Kidney epithelial cell (primary cell): ENCODE data around the gene ADNP. TPM values are rescaled to one million over a fixed set of nuclear protein-coding genes. Genes with fewer than 3 reads are reported as not detected.

ENCODE experiments used
- DNase-seq: peaks from one replicate; pipeline ENCODE4 v3.0.0-alpha.2; 2010; ENCODE audit warnings: low read depth
- H3K27me3 ChIP-seq: 2 replicates; pipeline ENCODE4 v1.6.0; 2011; ENCODE audit warnings: low read length; ENCODE audit not compliant: control insufficient read depth, insufficient read depth
- H3K36me3 ChIP-seq: 2 replicates; pipeline ENCODE4 v1.5.1; 2011; ENCODE audit warnings: low read length; ENCODE audit not compliant: control insufficient read depth, insufficient read depth
- H3K4me3 ChIP-seq: 2 replicates; pipeline ENCODE4 v1.5.1; 2011; ENCODE audit warnings: low read depth, mild to moderate bottlenecking, control low read depth, low read length
- CTCF ChIP-seq: IDR thresholded peaks from 2 replicates; pipeline ENCODE4 v1.5.1; 2011; ENCODE audit warnings: mild to moderate bottlenecking, moderate library complexity, low read length, control low read depth, inconsistent platforms; ENCODE audit not compliant: insufficient read depth, poor library complexity, severe bottlenecking
- total RNA-seq: library from RNA; depleted of rRNA; stranded (reverse); fragments of >200 nt; gene quantifications from 2 replicates; pipeline ENCODE4 v1.2.3, GENCODE V29; 2015

ADNP gene
- total RNA-seq, 1 donor from 2014 or later: 59.7 TPM

GRCh38 chr20:50957798-50958614 is 26.8 kb upstream of the ADNP start, which contains the start of gene DPM1:
TSS of gene DPM1 (minus strand) at chr20:50958532. CDS start at chr20:50958523, 9 bp downstream.
- peak within 1 kb of the TSS; percentile 78 for H3K4me3 ChIP-seq
- TF ChIP-seq CTCF: no peak
- peak; percentile 38 for DNase-seq
- no peaks in the 10 kb centered on the region for H3K27me3 ChIP-seq
- H3K36me3 ChIP-seq: peaks cover 3% of the 10 kb centered on the region

- DNase-seq: no peak
- TF ChIP-seq CTCF: no peak
- peaks cover 3% of the 10 kb centered on the region for H3K36me3 ChIP-seq
- no peaks in the 10 kb centered on the region for H3K27me3 ChIP-seq
- H3K4me3 ChIP-seq: peak overlapping the region; percentile 78
Measured at GRCh38 chr20:50957276-50957675, 26.0 kb upstream of the ADNP start.

- Histone ChIP-seq H3K36me3 (peaks cover 2% of the 10 kb centered on the region), H3K4me3 (no peak overlapping the region), H3K27me3 (no peaks in the 10 kb centered on the region)
- no peak for TF ChIP-seq CTCF
- no peak for DNase-seq
Measured at GRCh38 chr20:50953821-50954220, 22.6 kb upstream of the ADNP start.

- TF ChIP-seq CTCF: no peak
- peaks cover 2% of the 10 kb centered on the region for H3K36me3 ChIP-seq
- no peaks in the 10 kb centered on the region for H3K27me3 ChIP-seq
Measured at GRCh38 chr20:50953196-50953595, 22.0 kb upstream of the ADNP start.

GRCh38 chr20:50948132-50948785 is 17.0 kb upstream of the ADNP start:
- Histone ChIP-seq H3K27me3 (no peaks in the 10 kb centered on the region), H3K36me3 (peaks cover 2% of the 10 kb centered on the region), H3K4me3 (no peak overlapping the region)
- no peak for TF ChIP-seq CTCF
- DNase-seq: no peak

More at GRCh38 chr20:50953196-50953595, 22.0 kb upstream of the ADNP start:
- no peak for DNase-seq
- H3K4me3 ChIP-seq: no peak overlapping the region

- DNase-seq: no peak
- TF ChIP-seq CTCF: no peak
- Histone ChIP-seq H3K36me3 (peaks cover 1% of the 10 kb centered on the region), H3K4me3 (no peak overlapping the region), H3K27me3 (no peaks in the 10 kb centered on the region)
Measured at GRCh38 chr20:50943069-50943468, 11.8 kb upstream of the ADNP start.
